Measurements from ENCODE around the gene GRIN2C.
A peak's percentile ranks its signal among the peaks of the same experiment; 100 is the strongest.

DNA sequence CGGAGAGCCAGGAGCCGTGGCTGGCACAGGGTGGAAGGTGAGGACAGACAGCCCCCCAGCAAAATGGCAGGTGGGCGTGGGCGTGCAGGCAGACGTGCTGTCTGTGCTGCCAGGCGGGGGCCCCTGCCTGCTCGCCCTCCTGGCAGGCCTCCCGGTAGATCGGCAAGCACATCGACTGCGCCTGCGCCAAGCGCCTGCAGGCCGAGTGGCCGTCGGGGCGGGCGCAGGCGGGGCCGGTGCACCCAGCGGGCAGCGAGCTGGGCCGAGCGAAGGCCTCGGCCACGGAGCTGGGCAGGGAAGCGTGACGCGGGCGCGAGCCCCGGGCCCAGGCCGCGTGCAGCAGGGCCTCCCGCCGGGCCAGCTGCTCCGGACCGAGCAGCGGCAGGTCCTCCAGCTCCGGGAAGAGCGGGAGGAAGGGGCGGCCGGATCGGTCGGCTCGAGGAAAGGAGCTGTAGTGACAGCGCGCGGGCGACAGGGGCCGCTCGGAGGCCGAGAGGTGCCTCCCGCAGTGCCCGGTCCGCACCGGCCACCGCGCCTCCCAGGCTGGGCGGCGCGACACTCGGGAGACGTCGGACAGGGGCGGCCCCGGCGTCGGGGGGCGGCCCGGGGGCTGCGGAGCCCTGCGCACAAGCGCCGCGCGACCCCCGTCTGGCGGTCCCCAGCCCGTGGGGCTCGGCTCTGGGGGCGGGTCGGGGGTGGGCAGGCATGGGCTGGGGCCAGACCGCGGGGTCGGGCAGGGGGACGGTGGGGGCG is 16.9 kb downstream of the GRIN2C start:
- TF ChIP-seq, protein P1, sequence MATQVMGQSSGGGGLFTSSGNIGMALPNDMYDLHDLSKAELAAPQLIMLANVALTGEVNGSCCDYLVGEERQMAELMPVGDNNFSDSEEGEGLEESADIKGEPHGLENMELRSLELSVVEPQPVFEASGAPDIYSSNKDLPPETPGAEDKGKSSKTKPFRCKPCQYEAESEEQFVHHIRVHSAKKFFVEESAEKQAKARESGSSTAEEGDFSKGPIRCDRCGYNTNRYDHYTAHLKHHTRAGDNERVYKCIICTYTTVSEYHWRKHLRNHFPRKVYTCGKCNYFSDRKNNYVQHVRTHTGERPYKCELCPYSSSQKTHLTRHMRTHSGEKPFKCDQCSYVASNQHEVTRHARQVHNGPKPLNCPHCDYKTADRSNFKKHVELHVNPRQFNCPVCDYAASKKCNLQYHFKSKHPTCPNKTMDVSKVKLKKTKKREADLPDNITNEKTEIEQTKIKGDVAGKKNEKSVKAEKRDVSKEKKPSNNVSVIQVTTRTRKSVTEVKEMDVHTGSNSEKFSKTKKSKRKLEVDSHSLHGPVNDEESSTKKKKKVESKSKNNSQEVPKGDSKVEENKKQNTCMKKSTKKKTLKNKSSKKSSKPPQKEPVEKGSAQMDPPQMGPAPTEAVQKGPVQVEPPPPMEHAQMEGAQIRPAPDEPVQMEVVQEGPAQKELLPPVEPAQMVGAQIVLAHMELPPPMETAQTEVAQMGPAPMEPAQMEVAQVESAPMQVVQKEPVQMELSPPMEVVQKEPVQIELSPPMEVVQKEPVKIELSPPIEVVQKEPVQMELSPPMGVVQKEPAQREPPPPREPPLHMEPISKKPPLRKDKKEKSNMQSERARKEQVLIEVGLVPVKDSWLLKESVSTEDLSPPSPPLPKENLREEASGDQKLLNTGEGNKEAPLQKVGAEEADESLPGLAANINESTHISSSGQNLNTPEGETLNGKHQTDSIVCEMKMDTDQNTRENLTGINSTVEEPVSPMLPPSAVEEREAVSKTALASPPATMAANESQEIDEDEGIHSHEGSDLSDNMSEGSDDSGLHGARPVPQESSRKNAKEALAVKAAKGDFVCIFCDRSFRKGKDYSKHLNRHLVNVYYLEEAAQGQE (IDR thresholded peaks at IDR 0.05; ENCODE audit: low read depth): no peak
- no peak for TF ChIP-seq NFIC (IDR thresholded peaks at IDR 0.05)
- no peak; the same call in 1 of the 2 replicates for TF ChIP-seq CEBPB (IDR thresholded peaks at IDR 0.05)
- peak; percentile 33; the same call in 1 of the 2 replicates for TF ChIP-seq TCF12 (IDR thresholded peaks at IDR 0.05; ENCODE audit: low read depth)

Data from Ishikawa (cell line).